OCI-LY3 (cell line): ENCODE data around the gene MAPKAPK5.

Experiments
- H2AFZ ChIP-seq: fragments of 200-600, 300-600 bp; shearing (Covaris generic); 2 replicates; pipeline ENCODE4 v1.6.0; 2014; ENCODE audit warnings: antibody characterized with exemption, low read depth, low read length
- H3K27ac ChIP-seq: fragments of 200-600, 300-600 bp; sonication (generic); 2 replicates; pipeline ENCODE4 v1.5.1; 2014; ENCODE audit warnings: mild to moderate bottlenecking, low read length, moderate library complexity, mixed read lengths
- H3K27me3 ChIP-seq: fragments of 200-600, 300-600 bp; sonication (generic); 2 replicates; pipeline ENCODE4 v1.6.1; 2014; ENCODE audit warnings: low read depth, low read length, mixed read lengths
- H3K36me3 ChIP-seq: fragments of 200-600, 300-600 bp; sonication (generic); replicated peaks from 2 replicates; pipeline ENCODE3; 2014; ENCODE audit warnings: low read depth, low read length, mixed read lengths
- H3K4me1 ChIP-seq: fragments of 300-600, 200-600 bp; sonication (generic); 2 replicates; pipeline ENCODE4 v1.6.1; 2014; ENCODE audit warnings: low read length, mixed read lengths
- H3K4me2 ChIP-seq: fragments of 200-600, 300-600 bp; sonication (generic); 2 replicates; pipeline ENCODE4 v1.6.1; 2014; ENCODE audit warnings: low read length, mixed read lengths
- H3K4me3 ChIP-seq: fragments of 300-600, 200-600 bp; sonication (generic); 2 replicates; pipeline ENCODE4 v1.5.1; 2014; ENCODE audit warnings: antibody characterized with exemption, mild to moderate bottlenecking, low read length, moderate library complexity
- H3K79me2 ChIP-seq: fragments of 300-600, 200-600 bp; shearing (Covaris generic); 2 replicates; pipeline ENCODE4 v1.6.1; 2014; ENCODE audit warnings: mild to moderate bottlenecking, low read length, mixed read lengths
- H3K9ac ChIP-seq: fragments of 300-600, 200-600 bp; shearing (Covaris generic); 2 replicates; pipeline ENCODE4 v1.6.0; 2014; ENCODE audit warnings: mild to moderate bottlenecking, low read length, moderate library complexity
- H3K9me3 ChIP-seq: fragments of 200-600, 300-600 bp; shearing (Covaris generic); 2 replicates; pipeline ENCODE4 v1.6.1; 2014; ENCODE audit warnings: low read length, mixed read lengths; ENCODE audit not compliant: insufficient read depth
- H4K20me1 ChIP-seq: fragments of 200-600, 300-600 bp; sonication (generic); 2 replicates; pipeline ENCODE4 v1.6.1; 2016; ENCODE audit warnings: low read length, mixed read lengths; ENCODE audit not compliant: insufficient read depth
- CTCF ChIP-seq: fragments of 200-600, 300-600 bp; sonication (generic); IDR thresholded peaks from 2 replicates; pipeline ENCODE4 v1.5.1; 2014; ENCODE audit warnings: antibody characterized with exemption, low read length, low read depth
- EZH2phosphoT487 ChIP-seq: fragments of 200-600 bp; shearing (Covaris generic); IDR thresholded peaks from 2 replicates; pipeline ENCODE4 v1.6.1; 2018; ENCODE audit warnings: antibody characterized with exemption, mixed run types, low read depth

MAPKAPK5 gene

GRCh38 chr12:111901182-111901581 is 59.2 kb downstream of the MAPKAPK5 start:
- peaks cover 35% of the 10 kb centered on the region for H3K36me3 ChIP-seq
- no peaks in the 10 kb centered on the region for H3K9me3 ChIP-seq
- no peaks in the 10 kb centered on the region for H3K27me3 ChIP-seq
- no peaks in the 10 kb centered on the region for H3K79me2 ChIP-seq
- no peaks in the 10 kb centered on the region for H4K20me1 ChIP-seq
- no peak overlapping the region for H2AFZ ChIP-seq
- H3K4me2 ChIP-seq: no peak overlapping the region
- TF ChIP-seq CTCF (no peak), EZH2phosphoT487 (no peak)
- no peak overlapping the region for H3K27ac ChIP-seq
- no peaks in the 10 kb centered on the region for H3K4me1 ChIP-seq
- H3K9ac ChIP-seq: no peak overlapping the region
- no peak overlapping the region for H3K4me3 ChIP-seq

- Histone ChIP-seq H4K20me1 (no peaks in the 10 kb centered on the region), H3K27ac (no peak overlapping the region), H3K4me2 (no peak overlapping the region), H3K4me3 (no peak overlapping the region), H3K36me3 (peaks cover 33% of the 10 kb centered on the region), H2AFZ (no peak overlapping the region), H3K27me3 (no peaks in the 10 kb centered on the region), H3K9me3 (0 out of 2 replicates have a peak, but pooled peaks cover 2% of the 10 kb centered on the region), H3K79me2 (no peaks in the 10 kb centered on the region), H3K9ac (no peak overlapping the region), H3K4me1 (no peaks in the 10 kb centered on the region)
- no peak for TF ChIP-seq CTCF
- no peak for TF ChIP-seq EZH2phosphoT487
Observed at GRCh38 chr12:111904446-111904975, 62.5 kb downstream of the MAPKAPK5 start.

- peaks cover 30% of the 10 kb centered on the region for H3K36me3 ChIP-seq
Observed at GRCh38 chr12:111905502-111905901, 63.5 kb downstream of the MAPKAPK5 start.

GRCh38 chr12:111907740-111908139 is 65.7 kb downstream of the MAPKAPK5 start:
- H3K4me1 ChIP-seq: peaks cover 5% of the 10 kb centered on the region; the same call in 1 of the 2 replicates
- no peak overlapping the region for H2AFZ ChIP-seq
- no peak overlapping the region for H3K27ac ChIP-seq
- no peak overlapping the region for H3K4me2 ChIP-seq
- H3K79me2 ChIP-seq: no peaks in the 10 kb centered on the region
- no peak for TF ChIP-seq EZH2phosphoT487
- TF ChIP-seq CTCF: no peak
- no peaks in the 10 kb centered on the region for H4K20me1 ChIP-seq
- no peaks in the 10 kb centered on the region for H3K27me3 ChIP-seq
- peaks cover 27% of the 10 kb centered on the region for H3K36me3 ChIP-seq
- H3K9me3 ChIP-seq: 0 out of 2 replicates have a peak, but pooled peaks cover 2% of the 10 kb centered on the region
- no peak overlapping the region for H3K4me3 ChIP-seq
- no peak overlapping the region for H3K9ac ChIP-seq

More at GRCh38 chr12:111905502-111905901, 63.5 kb downstream of the MAPKAPK5 start:
- Histone ChIP-seq H3K4me2 (no peak overlapping the region), H3K27ac (no peak overlapping the region), H3K4me1 (peaks cover 1% of the 10 kb centered on the region; the same call in 1 of the 2 replicates), H4K20me1 (no peaks in the 10 kb centered on the region), H3K9me3 (0 out of 2 replicates have a peak, but pooled peaks cover 2% of the 10 kb centered on the region), H3K27me3 (no peaks in the 10 kb centered on the region), H2AFZ (no peak overlapping the region), H3K9ac (no peak overlapping the region), H3K4me3 (no peak overlapping the region), H3K79me2 (no peaks in the 10 kb centered on the region)
- TF ChIP-seq EZH2phosphoT487 (no peak), CTCF (no peak)
